Neural cell (in vitro differentiated cells): Measurements from ENCODE around the gene FAM227A. TPM values are rescaled to one million over a fixed set of nuclear protein-coding genes. Genes with fewer than 3 reads are reported as not detected.

Experiments
- H2AFZ ChIP-seq: fragments of 200-600, 300-800 bp; sonication (generic), shearing (Covaris generic); 2 replicates; pipeline ENCODE4 v1.6.0; 2014; ENCODE audit warnings: low read depth, mild to moderate bottlenecking, antibody characterized with exemption, low read length, moderate library complexity
- H3F3A ChIP-seq: fragments of 200-600 bp; shearing (Covaris generic); 2 replicates; pipeline ENCODE4 v1.6.1; 2016; ENCODE audit warnings: mild to moderate bottlenecking, moderate library complexity, mixed read lengths, antibody characterized with exemption, low read length; ENCODE audit not compliant: insufficient read depth, poor library complexity, severe bottlenecking
- H3K27ac ChIP-seq: fragments of 200-600, 300-800 bp; sonication (generic), shearing (Covaris generic); 2 replicates; pipeline ENCODE4 v1.5.1; 2014; ENCODE audit warnings: mild to moderate bottlenecking, low read length, moderate library complexity
- H3K27me3 ChIP-seq: fragments of 300-800, 200-600 bp; sonication (generic), shearing (Covaris generic); 2 replicates; pipeline ENCODE4 v1.6.0; 2014; ENCODE audit warnings: mild to moderate bottlenecking, low read depth, low read length, moderate library complexity; ENCODE audit not compliant: insufficient read depth
- H3K36me3 ChIP-seq: fragments of 300-800, 200-600 bp; sonication (generic), shearing (Covaris generic); 2 replicates; pipeline ENCODE4 v1.5.1; 2014; ENCODE audit warnings: mild to moderate bottlenecking, antibody characterized with exemption, low read length, moderate library complexity; ENCODE audit not compliant: insufficient read depth
- H3K4me2 ChIP-seq: fragments of 300-800, 200-600 bp; sonication (generic), shearing (Covaris generic); 2 replicates; pipeline ENCODE4 v1.6.0; 2014; ENCODE audit warnings: mild to moderate bottlenecking, low read length
- H3K4me3 ChIP-seq: fragments of 300-800, 200-600 bp; sonication (generic), shearing (Covaris generic); 2 replicates; pipeline ENCODE4 v1.5.1; 2014; ENCODE audit warnings: mild to moderate bottlenecking, low read length, moderate library complexity
- H3K79me2 ChIP-seq: fragments of 200-600 bp; shearing (Covaris generic); replicated peaks from 2 replicates; pipeline ENCODE4 v1.6.0; 2014; ENCODE audit warnings: mild to moderate bottlenecking, low read length, moderate library complexity; ENCODE audit not compliant: insufficient read depth
- H3K9ac ChIP-seq: fragments of 300-800, 200-600 bp; sonication (generic), shearing (Covaris generic); 2 replicates; pipeline ENCODE4 v1.6.1; 2016; ENCODE audit warnings: mild to moderate bottlenecking, low read length, mixed read lengths
- H3K9me2 ChIP-seq: fragments of 200-600 bp; shearing (Covaris generic); 2 replicates; pipeline ENCODE4 v1.6.1; 2016; ENCODE audit warnings: mild to moderate bottlenecking, low read length, mixed read lengths; ENCODE audit not compliant: insufficient read depth
- H3K9me3 ChIP-seq: fragments of 200-600, 300-800 bp; sonication (generic), shearing (Covaris generic); 2 replicates; pipeline ENCODE4 v1.6.1; 2016; ENCODE audit warnings: mild to moderate bottlenecking, mixed run types, low read length, moderate library complexity, mixed read lengths
- H4K20me1 ChIP-seq: fragments of 200-600 bp; shearing (Covaris generic); 2 replicates; pipeline ENCODE4 v1.6.1; 2016; ENCODE audit warnings: mild to moderate bottlenecking, mixed run types; ENCODE audit not compliant: insufficient read depth
- EP300 ChIP-seq: fragments of 450-650 bp; conservative IDR thresholded peaks from 2 replicates; pipeline ENCODE4 v1.6.1; 2014; ENCODE audit warnings: antibody characterized with exemption, mild to moderate bottlenecking, moderate library complexity; ENCODE audit not compliant: poor library complexity, severe bottlenecking
- EZH2 ChIP-seq: fragments of 200-600, 300-800 bp; shearing (Covaris generic), sonication (generic); IDR thresholded peaks from 2 replicates; pipeline ENCODE4 v1.6.1; 2014; ENCODE audit warnings: antibody characterized with exemption, low read length, borderline replicate concordance, mild to moderate bottlenecking; ENCODE audit not compliant: insufficient read depth, poor library complexity, severe bottlenecking
- MXI1 ChIP-seq: fragments of 450-650 bp; conservative IDR thresholded peaks from 2 replicates; pipeline ENCODE4 v1.6.1; 2014; ENCODE audit warnings: antibody characterized with exemption, mild to moderate bottlenecking; ENCODE audit not compliant: poor library complexity, severe bottlenecking
- POLR2AphosphoS5 ChIP-seq: IDR thresholded peaks from 2 replicates; pipeline ENCODE4 v1.6.1; 2012
- RAD21 ChIP-seq: fragments of 450-650 bp; conservative IDR thresholded peaks from 2 replicates; pipeline ENCODE4 v1.6.1; 2014; ENCODE audit warnings: antibody characterized with exemption, mild to moderate bottlenecking, moderate library complexity
- REST ChIP-seq: IDR thresholded peaks from 2 replicates; pipeline ENCODE4 v1.6.1; 2012; ENCODE audit warnings: borderline replicate concordance
- SMC3 ChIP-seq: fragments of 450-650 bp; conservative IDR thresholded peaks from 2 replicates; pipeline ENCODE4 v1.6.1; 2014; ENCODE audit warnings: antibody characterized with exemption, mild to moderate bottlenecking, moderate library complexity; ENCODE audit not compliant: poor library complexity
- TAF1 ChIP-seq: IDR thresholded peaks from 2 replicates; pipeline ENCODE4 v1.6.1; 2012; ENCODE audit warnings: low read depth
- polyA plus RNA-seq: library from polyadenylated mRNA; depleted of rRNA; stranded (reverse); fragments of >200 nt; gene quantifications from 2 replicates; pipeline ENCODE4 v1.2.3, GENCODE V29; 2014
- TF ChIP-seq, protein P1 (sequence below): fragments of 450-650 bp; IDR thresholded peaks from 2 replicates; pipeline ENCODE4 v1.5.1; 2014; ENCODE audit warnings: antibody characterized with exemption, mild to moderate bottlenecking, moderate library complexity; ENCODE audit not compliant: poor library complexity, severe bottlenecking

Gene FAM227A
- polyA plus RNA-seq, 1 donor from 2014 or later = 14.0 TPM

- Histone ChIP-seq H3K4me3 (peak overlapping the region; percentile 80), H3K9ac (peak overlapping the region; percentile 97), H3K79me2 (peaks cover 27% of the 10 kb centered on the region), H3K36me3 (no peaks in the 10 kb centered on the region), H3F3A (no peaks in the 10 kb centered on the region), H2AFZ (peak overlapping the region; percentile 62), H3K27ac (peak overlapping the region; percentile 98), H3K9me2 (no peaks in the 10 kb centered on the region), H3K27me3 (no peaks in the 10 kb centered on the region), H4K20me1 (no peaks in the 10 kb centered on the region), H3K4me2 (peak overlapping the region; percentile 78), H3K9me3 (no peaks in the 10 kb centered on the region)
- TF ChIP-seq REST = no peak
- peak; percentile 14 for TF ChIP-seq POLR2AphosphoS5
- no peak for TF ChIP-seq EP300
Measured at GRCh38 chr22:38657045-38657909, 1.1 kb upstream of the FAM227A start.

- H2AFZ ChIP-seq = peak overlapping the region; percentile 62
- no peaks in the 10 kb centered on the region for H3K36me3 ChIP-seq
- no peaks in the 10 kb centered on the region for H3K27me3 ChIP-seq
- H3F3A ChIP-seq = no peaks in the 10 kb centered on the region
- H3K27ac ChIP-seq = peak overlapping the region; percentile 98
- H3K79me2 ChIP-seq = peaks cover 23% of the 10 kb centered on the region
- TF ChIP-seq TAF1 = no peak
- peak overlapping the region; percentile 97 for H3K9ac ChIP-seq
- no peaks in the 10 kb centered on the region for H3K9me3 ChIP-seq
- H4K20me1 ChIP-seq = no peaks in the 10 kb centered on the region
- peak overlapping the region; percentile 41 for H3K4me2 ChIP-seq
- H3K4me3 ChIP-seq = peak overlapping the region; percentile 80
- H3K9me2 ChIP-seq = no peaks in the 10 kb centered on the region
Measured at GRCh38 chr22:38655519-38656255, 505 bp downstream of the FAM227A start.

DNA sequence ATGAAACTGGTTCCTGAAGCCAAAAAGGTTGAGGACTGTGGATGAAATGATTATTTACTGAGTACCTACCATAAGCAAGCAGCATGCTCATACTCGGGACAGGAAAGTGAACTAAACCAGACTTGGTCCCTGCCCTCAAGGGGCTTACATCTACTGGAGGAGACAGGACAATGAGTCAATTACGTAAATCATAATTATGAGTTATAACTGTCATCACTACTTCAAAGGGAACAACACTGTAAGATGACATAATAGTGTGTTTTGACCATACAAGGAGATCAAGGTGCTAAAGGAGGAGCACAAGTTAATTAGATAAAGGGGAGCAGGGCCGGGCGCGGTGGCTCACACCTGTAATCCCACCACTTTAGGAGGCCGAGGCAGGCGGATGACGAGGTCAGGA, 2.5 kb downstream of the FAM227A start:
- Histone ChIP-seq H3F3A (no peaks in the 10 kb centered on the region), H2AFZ (no peak overlapping the region), H3K27ac (no peak overlapping the region), H3K4me3 (no peak overlapping the region), H3K9me3 (no peaks in the 10 kb centered on the region), H3K9me2 (no peaks in the 10 kb centered on the region), H3K27me3 (no peaks in the 10 kb centered on the region), H4K20me1 (no peaks in the 10 kb centered on the region), H3K36me3 (no peaks in the 10 kb centered on the region), H3K4me2 (no peak overlapping the region), H3K79me2 (peaks cover 19% of the 10 kb centered on the region), H3K9ac (no peak overlapping the region)
- TF ChIP-seq MXI1 (no peak), TAF1 (no peak), EZH2 (no peak), RAD21 (no peak), REST (no peak), SMC3 (no peak), EP300 (no peak), POLR2AphosphoS5 (no peak)
- TF ChIP-seq, protein P1, sequence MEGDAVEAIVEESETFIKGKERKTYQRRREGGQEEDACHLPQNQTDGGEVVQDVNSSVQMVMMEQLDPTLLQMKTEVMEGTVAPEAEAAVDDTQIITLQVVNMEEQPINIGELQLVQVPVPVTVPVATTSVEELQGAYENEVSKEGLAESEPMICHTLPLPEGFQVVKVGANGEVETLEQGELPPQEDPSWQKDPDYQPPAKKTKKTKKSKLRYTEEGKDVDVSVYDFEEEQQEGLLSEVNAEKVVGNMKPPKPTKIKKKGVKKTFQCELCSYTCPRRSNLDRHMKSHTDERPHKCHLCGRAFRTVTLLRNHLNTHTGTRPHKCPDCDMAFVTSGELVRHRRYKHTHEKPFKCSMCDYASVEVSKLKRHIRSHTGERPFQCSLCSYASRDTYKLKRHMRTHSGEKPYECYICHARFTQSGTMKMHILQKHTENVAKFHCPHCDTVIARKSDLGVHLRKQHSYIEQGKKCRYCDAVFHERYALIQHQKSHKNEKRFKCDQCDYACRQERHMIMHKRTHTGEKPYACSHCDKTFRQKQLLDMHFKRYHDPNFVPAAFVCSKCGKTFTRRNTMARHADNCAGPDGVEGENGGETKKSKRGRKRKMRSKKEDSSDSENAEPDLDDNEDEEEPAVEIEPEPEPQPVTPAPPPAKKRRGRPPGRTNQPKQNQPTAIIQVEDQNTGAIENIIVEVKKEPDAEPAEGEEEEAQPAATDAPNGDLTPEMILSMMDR = no peak
